ENCODE measurements around the gene PPP6R1.

DNA sequence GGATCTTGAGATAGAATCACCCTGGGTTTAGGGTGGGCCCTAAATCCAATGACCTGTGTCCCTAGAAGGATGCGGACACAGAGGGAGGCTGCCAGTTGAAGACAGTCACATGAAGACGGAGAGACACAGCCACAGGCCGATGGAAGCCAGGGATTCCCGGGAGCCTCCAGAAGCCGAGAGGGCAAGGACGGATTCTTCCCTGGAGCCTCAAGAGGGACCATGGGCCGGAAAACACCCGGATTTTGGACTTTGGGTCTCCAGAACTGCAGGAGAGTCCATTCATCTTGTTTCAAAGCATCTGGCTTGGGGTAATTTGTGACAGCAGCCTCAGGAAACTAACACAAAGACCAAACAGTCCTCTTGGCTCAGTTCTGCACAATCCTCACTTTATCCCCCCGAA, 32.5 kb downstream of the PPP6R1 start:
- TF ChIP-seq, protein P1, sequence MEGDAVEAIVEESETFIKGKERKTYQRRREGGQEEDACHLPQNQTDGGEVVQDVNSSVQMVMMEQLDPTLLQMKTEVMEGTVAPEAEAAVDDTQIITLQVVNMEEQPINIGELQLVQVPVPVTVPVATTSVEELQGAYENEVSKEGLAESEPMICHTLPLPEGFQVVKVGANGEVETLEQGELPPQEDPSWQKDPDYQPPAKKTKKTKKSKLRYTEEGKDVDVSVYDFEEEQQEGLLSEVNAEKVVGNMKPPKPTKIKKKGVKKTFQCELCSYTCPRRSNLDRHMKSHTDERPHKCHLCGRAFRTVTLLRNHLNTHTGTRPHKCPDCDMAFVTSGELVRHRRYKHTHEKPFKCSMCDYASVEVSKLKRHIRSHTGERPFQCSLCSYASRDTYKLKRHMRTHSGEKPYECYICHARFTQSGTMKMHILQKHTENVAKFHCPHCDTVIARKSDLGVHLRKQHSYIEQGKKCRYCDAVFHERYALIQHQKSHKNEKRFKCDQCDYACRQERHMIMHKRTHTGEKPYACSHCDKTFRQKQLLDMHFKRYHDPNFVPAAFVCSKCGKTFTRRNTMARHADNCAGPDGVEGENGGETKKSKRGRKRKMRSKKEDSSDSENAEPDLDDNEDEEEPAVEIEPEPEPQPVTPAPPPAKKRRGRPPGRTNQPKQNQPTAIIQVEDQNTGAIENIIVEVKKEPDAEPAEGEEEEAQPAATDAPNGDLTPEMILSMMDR (IDR thresholded peaks at IDR 0.05 in 4 of 5, conservative IDR thresholded peaks at IDR 0.05 in 1 of 5), result no peak
- no peak for TF ChIP-seq POLR2A (IDR thresholded peaks at IDR 0.05)

Measured in gastrocnemius medialis (tissue), 4 donors.